Activated T-cell treated with anti-CD3 and anti-CD28 coated beads for 24 hours (primary cell): ENCODE data around the gene CNTNAP5.

Source experiments
- DNase-seq: peaks from one replicate; pipeline ENCODE4 v3.0.0-alpha.2; 2020; ENCODE audit warnings: low read depth

CNTNAP5 gene

DNA sequence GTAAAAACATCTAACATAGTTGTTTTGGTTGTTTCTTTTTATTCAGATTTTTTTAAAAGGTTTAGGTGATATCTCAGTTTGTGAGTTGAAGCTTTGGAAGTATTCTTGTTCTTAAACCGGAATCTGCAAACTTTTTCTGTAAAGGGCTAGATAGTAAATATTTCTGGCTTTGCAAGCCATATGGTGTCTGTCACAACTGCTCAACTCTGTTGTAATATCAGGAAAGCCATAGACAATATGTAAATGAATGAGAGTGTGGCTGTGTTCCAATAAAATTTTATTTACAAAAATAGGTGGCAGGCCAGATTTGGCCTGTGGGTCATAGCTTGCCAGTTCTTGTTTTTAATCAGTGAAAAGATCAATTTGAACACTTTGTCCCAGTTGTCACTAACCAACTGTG, 134.1 kb downstream of the CNTNAP5 start:
- no peak for DNase-seq

DNA sequence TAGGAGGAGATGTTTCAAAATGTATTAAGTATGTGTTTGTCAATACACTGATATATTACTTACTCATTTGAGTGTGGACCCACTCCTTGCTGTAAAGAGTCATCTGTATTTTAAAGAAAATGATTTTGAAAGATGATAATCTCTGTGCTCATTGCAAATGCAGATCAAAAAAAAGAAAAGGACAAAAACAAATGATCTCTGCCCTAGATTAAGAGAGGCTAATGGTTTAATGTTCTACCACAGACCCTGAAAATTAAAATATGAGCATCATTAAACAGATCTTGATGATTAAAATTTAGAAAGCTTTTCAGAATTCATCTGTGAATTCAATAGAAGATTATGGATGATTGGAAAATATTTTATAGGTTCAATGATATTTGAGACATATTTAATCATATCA, 136.5 kb downstream of the CNTNAP5 start:
- DNase-seq, result no peak

DNA sequence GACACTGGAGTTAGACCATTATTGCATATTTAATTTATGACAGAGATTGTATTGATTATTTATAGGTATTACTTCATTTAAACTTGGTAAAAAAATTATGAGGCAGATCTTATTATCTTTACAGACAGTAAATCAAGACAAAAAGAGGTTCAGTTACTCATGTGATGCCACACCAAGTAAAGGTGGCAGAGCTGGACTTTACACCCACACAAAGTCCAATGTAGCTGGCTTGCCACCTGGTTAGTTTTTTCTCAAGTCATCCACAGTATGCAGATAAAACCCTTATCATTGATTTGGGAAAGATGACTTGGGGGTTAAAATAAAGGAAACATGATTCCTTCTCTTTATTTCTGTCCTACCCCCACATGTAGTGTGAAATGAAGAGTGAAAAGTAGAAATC, 137.2 kb downstream of the CNTNAP5 start:
- no peak for DNase-seq

GRCh38 chr2:124163840-124164239, 138.8 kb downstream of the CNTNAP5 start:
- no peak for DNase-seq

DNA sequence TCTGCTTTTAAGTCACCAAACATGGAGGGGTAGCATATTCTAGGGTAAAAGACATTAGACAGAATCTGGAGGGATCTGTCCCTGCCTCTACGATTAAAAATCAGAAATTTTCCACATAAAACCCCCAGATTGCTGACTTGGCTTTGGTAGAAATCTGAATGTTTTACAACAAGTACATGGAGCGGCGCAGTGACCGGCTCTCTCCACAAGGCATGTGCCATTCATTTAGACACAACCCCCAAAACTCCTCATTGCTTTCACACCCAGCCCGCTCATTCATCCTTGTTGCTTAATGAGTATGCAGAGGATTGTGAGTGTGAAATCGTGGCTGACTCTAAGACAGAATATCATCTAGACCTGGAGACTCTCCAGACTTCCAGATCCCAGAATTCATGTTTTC, 140.6 kb downstream of the CNTNAP5 start:
- DNase-seq, result no peak

- no peak for DNase-seq
Observed at GRCh38 chr2:124171472-124172063, 146.5 kb downstream of the CNTNAP5 start.

- DNase-seq, result no peak
Observed at GRCh38 chr2:124178719-124179118, 153.6 kb downstream of the CNTNAP5 start.

GRCh38 chr2:124180635-124181034, 155.5 kb downstream of the CNTNAP5 start:
- no peak for DNase-seq

GRCh38 chr2:124186801-124187200, 161.7 kb downstream of the CNTNAP5 start:
- no peak for DNase-seq

DNA sequence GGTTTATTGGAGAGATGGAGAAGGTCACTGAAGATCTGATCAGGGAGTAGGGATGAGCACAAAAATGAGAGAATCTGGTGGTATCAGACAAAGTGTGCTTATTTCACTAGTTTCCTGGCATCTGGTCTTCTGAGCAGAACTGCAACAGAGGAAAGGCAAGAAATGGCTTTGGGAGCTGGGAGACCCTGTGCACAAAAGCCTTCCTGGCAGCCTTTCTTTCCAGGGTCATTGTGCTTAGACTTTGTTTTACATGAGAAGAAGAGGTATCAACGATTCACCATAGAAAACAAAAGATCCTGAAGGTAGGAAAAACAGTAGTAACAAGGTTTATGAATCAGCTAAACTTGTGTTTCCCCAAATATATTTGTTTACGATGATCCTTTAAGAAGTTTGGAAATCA, 162.9 kb downstream of the CNTNAP5 start:
- no peak for DNase-seq

DNA sequence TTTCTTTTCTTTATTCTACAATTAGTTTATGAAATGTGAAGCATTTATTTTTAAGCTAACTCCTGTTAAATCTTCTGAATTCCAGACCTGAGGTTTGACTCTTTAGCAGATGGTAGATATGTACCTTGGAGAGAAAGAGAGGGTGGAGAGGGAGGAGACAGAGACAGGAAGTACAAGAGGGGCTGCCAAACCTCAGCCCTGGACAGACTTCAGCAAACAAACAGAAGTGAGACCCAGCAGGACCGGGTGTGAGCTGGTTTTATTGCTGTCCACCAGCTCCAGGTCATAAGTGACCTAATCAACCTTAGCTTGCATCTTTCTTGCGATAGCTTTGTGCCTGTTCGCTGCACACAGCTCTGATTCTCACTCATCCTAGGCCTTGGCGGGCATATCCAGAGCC, 168.6 kb downstream of the CNTNAP5 start:
- DNase-seq, result no peak

GRCh38 chr2:124201713-124202112, 176.6 kb downstream of the CNTNAP5 start:
- no peak for DNase-seq

DNA sequence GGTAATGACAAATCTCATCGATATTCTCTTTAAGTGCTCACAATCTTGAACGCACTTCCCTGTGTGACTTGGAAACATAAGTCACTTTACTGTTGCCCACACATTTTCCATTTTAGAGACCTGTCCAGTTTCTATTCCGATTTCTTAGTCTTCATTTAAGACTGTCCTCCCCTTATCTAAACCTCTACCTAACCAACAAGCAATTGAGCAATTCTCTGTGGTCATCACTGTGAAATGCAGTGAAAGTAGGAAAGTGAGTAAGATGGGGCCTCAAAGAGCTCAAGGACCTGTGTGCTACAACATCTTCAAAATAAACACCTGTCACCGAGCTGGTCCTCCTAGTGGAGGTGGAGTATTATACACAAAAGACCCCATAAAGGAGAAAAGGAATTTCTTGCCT, 184.4 kb downstream of the CNTNAP5 start:
- no peak for DNase-seq

DNA sequence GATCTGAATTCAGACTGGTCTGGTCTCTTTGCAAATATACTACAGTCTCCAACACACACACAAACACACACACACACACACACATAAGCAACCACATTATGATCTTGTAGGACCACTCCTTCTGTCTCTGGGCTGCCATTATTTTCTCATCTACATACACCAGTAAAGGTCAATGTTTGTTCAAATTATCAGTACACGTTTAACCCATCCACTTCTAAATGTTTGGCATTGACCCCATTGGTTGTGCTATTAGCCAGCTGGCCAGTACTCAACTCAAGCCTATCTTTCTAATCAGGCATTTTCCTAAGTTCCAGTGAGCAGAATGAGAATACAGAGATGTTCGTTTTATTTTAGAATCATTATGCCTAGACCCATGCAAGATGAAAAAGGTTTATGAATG, 186.4 kb downstream of the CNTNAP5 start:
- no peak for DNase-seq

DNA sequence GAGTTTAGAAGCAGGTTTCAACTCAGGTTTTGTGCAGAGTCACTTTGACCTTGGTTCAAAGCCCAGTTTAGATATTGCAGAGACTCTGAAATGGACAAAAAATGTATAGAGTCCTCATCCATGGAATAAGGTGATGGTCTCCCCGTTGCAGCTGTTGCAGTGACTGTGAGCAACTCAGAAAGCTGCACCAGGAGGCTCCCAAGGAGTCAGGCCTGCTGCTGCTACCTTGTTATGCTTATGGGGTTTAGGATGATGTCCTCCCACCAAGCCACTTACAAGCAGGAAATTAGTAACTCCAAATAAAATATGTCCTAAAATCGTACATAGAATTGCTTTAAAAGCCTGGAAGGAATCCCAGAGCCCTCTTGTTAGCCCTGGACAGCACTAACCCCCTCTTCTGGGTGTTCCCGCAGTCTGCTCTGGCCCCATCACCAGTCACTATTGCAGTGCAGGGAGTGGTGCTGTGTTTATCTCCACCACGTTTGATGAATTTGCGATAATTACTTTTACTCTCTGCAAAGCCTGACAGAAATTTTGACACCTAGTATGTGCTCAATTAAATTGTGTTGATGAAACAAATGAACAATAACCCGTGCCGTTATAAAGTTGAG, 189.0 kb downstream of the CNTNAP5 start:
- no peak for DNase-seq

DNA sequence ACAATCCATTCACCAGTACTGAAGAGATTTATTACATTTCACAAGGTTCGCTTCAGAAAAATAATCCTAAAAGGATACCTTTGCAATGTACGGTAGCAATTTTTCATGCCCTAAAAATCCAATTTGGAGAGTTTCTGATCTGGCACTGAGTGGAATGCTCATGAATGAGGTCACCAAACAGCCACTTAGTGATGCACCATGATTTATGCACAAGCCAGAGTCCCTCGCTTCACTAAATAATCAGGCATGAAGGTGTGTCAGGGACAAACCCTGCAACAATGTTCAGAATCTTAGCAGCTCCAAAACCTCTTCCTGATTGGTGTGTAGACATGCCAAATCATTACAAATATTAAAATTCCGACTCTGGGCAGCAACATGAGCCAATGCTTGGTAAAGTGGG, 221.1 kb downstream of the CNTNAP5 start:
- DNase-seq, result no peak

DNA sequence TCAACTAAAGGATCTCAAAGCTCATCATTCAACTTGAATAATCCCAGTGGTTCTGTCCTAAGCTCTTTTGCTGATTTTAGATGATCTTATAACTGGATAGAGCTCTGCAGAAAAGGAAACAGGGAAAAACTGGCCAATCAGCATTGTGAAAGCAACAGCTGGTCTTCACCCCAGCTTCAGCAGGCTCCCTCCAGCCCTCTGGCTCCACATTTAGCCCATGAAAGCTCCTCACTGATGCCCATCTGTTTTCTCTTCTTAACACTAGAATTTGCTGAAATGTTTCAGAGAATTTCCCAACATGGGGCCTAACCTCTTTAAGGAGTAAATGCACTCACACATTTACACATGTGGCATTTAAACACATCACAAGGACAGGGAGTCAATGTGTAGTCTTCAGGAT, 223.3 kb downstream of the CNTNAP5 start:
- DNase-seq, result no peak

- DNase-seq, result no peak
Observed at GRCh38 chr2:124250433-124250832, 225.3 kb downstream of the CNTNAP5 start.

DNA sequence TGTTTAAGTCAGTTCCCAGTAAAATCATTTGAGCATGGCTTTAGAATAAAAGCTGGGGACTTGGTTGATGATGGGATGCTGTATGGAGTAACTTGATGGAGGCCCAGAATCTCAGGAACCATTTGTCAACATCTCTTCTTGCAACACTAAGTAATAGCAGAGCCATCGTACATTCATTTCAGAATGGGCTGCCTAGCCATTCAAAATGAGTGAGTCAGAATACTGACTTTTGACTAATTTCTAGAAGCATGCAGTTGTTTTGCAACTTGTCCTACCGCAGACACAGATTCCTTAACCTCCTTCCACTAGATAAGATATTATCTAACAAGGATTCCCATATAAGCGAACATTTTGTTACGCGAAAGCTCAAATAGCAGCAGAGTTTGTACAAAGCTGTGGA, 229.5 kb downstream of the CNTNAP5 start:
- no peak for DNase-seq

DNA sequence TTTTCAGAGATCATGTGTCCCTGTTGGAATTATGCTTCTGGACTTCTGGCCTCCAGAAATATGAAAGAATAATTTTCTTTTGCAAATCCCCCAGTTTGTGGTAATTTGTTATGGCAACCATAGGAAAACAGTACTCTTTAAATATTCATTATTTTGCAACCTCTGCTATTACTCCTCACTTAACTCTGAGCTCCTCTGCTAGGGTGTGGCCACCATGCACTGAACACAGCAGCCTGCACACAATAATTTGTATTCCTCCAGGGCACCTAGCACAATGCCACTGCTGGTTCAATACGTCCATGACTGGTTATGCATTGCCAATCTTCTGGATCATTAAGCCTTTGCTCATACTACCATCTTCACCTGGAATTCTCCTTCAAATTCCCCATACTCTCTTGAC, 232.0 kb downstream of the CNTNAP5 start:
- DNase-seq, result no peak

GRCh38 chr2:124258140-124258880, 233.2 kb downstream of the CNTNAP5 start:
- DNase-seq, result no peak

GRCh38 chr2:124261456-124261855, 236.4 kb downstream of the CNTNAP5 start:
- no peak for DNase-seq

DNA sequence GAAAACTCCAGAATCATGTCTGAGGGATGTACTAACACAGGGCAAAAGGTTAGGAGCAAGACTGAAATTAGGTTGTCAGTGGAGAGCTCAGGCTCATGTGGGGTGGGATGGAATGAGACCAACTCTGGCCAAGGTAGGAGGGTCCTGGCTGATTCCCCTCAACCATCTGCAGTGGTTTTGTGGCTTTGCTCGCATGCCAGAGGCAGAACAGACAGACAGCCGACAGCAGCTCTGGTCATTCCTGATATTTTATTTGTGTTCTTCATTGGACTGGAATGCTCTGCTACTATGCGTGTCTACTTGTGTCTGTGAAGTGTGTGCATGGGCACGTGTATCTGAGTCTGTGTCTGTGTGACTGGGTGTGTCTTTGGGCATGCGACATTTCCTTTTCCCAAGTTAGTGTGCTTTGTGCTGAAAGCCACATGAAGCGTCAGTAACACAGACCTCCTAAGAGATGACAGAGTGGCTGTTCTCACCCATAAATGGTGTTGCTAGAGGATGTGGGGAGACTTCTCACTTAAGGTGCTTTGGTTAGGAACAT, 239.5 kb downstream of the CNTNAP5 start:
- DNase-seq, result no peak
